Nucleus accumbens (tissue), 56 donors: Measurements from ENCODE around the gene DNA2.
"Not testable (repeated sequence)": the region's sequence is repeated elsewhere in the genome, so short reads cannot be mapped to it uniquely, and the experiment has no call there.

Experiments used
- DNase-seq, 56 donors: peaks; one replicate each; lab custom pipeline; 2025; lab: John Stamatoyannopoulos, UW

DNA2 gene

GRCh38 chr10:68471586-68472408 is at the start of gene DNA2:
DNA2 (minus strand) TSS chr10:68471973; CDS start chr10:68471864, 109 bp downstream.
- DNase-seq: peak in 53 of 56 donors; percentile 3 to 82 (median 57)

- DNase-seq: not testable (repeated sequence)
Observed at GRCh38 chr10:68518609-68519008, 46.8 kb upstream of the DNA2 start.

- DNase-seq: no peak
Observed at GRCh38 chr10:68517188-68517587, 45.4 kb upstream of the DNA2 start.

GRCh38 chr10:68516766-68517165 is 45.0 kb upstream of the DNA2 start:
- DNase-seq: no peak

- DNase-seq: not testable (repeated sequence)
Observed at GRCh38 chr10:68516216-68516615, 44.4 kb upstream of the DNA2 start.

GRCh38 chr10:68508090-68508489 is 36.3 kb upstream of the DNA2 start:
- no peak for DNase-seq

- DNase-seq: no peak
Observed at GRCh38 chr10:68506411-68506810, 34.6 kb upstream of the DNA2 start.

GRCh38 chr10:68502846-68503245 is 31.1 kb upstream of the DNA2 start:
- DNase-seq: no peak

- no peak for DNase-seq
Observed at GRCh38 chr10:68501691-68502090, 29.9 kb upstream of the DNA2 start.

GRCh38 chr10:68499544-68499943 is 27.8 kb upstream of the DNA2 start:
- no peak for DNase-seq

- DNase-seq: no peak
Observed at GRCh38 chr10:68496072-68496471, 24.3 kb upstream of the DNA2 start.

GRCh38 chr10:68492118-68492517 is 20.3 kb upstream of the DNA2 start:
- DNase-seq: no peak

- DNase-seq: no peak
Observed at GRCh38 chr10:68489919-68490318, 18.1 kb upstream of the DNA2 start.

GRCh38 chr10:68474021-68474420 is 2.2 kb upstream of the DNA2 start:
- DNase-seq: no peak

- no peak for DNase-seq
Observed at GRCh38 chr10:68471063-68471585, 649 bp downstream of the DNA2 start.

- DNase-seq: no peak
Observed at GRCh38 chr10:68470300-68470699, 1.5 kb downstream of the DNA2 start.

- DNase-seq: no peak
Observed at GRCh38 chr10:68469838-68470237, 1.9 kb downstream of the DNA2 start.

GRCh38 chr10:68464729-68465128 is 7.0 kb downstream of the DNA2 start:
- not testable (repeated sequence) for DNase-seq

- no peak for DNase-seq
Observed at GRCh38 chr10:68463365-68464093, 8.2 kb downstream of the DNA2 start.

GRCh38 chr10:68462536-68462935 is 9.2 kb downstream of the DNA2 start:
- no peak for DNase-seq

- DNase-seq: no peak
Observed at GRCh38 chr10:68461032-68461431, 10.7 kb downstream of the DNA2 start.

GRCh38 chr10:68449698-68450097 is 22.1 kb downstream of the DNA2 start:
- DNase-seq: peak in 15 of 56 donors; percentile 0 to 41 (median 8)
